BLaER1 treated with 17β-estradiol and CSF1 and Interleukin-3, amounts not matched to agents 10 nM and 100 nM (cell line): Measurements from ENCODE around the gene CEPT1.
A peak's percentile ranks its signal among the peaks of the same experiment; 100 is the strongest.

Experiments used
- H3K27ac ChIP-seq, 11 experiments: shearing (Covaris generic); formaldehyde crosslinking; 2 replicates each; pipeline ENCODE4 v1.8.1; 2022
- H3K27me3 ChIP-seq, 11 experiments: shearing (Covaris generic); formaldehyde crosslinking; 2 replicates each; pipeline ENCODE4 v1.8.1; 2022
- H3K36me3 ChIP-seq, 11 experiments: shearing (Covaris generic); formaldehyde crosslinking; 2 replicates each; pipeline ENCODE4 v1.8.1; 2022
- H3K4me1 ChIP-seq, 10 experiments: shearing (Covaris generic); formaldehyde crosslinking; 2 replicates each; pipeline ENCODE4 v1.8.1; 2022
- H3K4me2 ChIP-seq, 11 experiments: shearing (Covaris generic); formaldehyde crosslinking; 2 replicates each; pipeline ENCODE4 v1.8.1; 2022
- H3K4me3 ChIP-seq, 10 experiments: shearing (Covaris generic); formaldehyde crosslinking; 2 replicates each; pipeline ENCODE4 v1.8.1; 2022
- H3K9ac ChIP-seq, 11 experiments: shearing (Covaris generic); formaldehyde crosslinking; 2 replicates each; pipeline ENCODE4 v1.8.1; 2022
- H3K9me3 ChIP-seq, 11 experiments: shearing (Covaris generic); formaldehyde crosslinking; replicated peaks in 1 of 11; 2 replicates each; pipeline ENCODE4 v1.8.1; 2022
- H4K20me1 ChIP-seq, 11 experiments: shearing (Covaris generic); formaldehyde crosslinking; 2 replicates each; pipeline ENCODE4 v1.8.1; 2022
- Cebpa-rat ChIP-seq, 11 experiments: shearing (Covaris generic); IDR thresholded peaks; 2 replicates each; pipeline ENCODE4 v1.8.1; 2022

CEPT1 gene

DNA sequence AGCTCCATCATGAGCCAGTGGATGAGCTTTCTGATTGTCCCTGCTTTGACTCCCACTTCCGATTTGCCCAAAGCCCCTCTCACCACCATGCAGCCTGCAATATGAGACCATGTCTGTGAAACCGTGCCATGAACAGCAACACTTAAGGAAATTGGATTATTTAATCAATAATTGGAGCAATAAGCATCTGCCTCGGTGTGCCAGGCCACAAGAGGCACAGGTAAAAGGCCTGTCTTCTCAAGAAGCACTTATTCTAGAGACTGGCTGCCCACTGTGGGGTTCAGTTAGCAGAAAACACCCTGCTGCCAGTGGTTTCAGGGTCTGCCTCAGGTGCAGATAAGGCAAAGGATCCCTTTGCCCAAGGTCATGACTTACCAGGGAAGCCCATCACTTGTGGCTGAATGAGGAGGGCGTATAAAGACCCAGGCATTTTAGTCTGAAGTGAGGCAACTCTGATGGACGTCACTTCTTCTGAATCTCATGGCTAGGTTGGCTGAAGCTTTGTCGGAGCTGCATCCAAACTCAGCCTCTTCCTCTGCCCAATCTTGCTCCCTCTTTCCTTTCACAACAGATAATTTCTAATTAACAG lies 80.4 kb downstream of the CEPT1 start:
- H3K9me3 ChIP-seq = no peaks in the 10 kb centered on the region
- peak overlapping the region; percentile 38 to 93 (median 88); a peak in 21 of 22 replicates for H3K27ac ChIP-seq
- H3K4me3 ChIP-seq = peak overlapping the region in 6 of 10 experiments; percentile 4 to 24 (median 12); a peak in 10 of 20 replicates
- H4K20me1 ChIP-seq = no peaks in the 10 kb centered on the region
- H3K4me2 ChIP-seq = peak overlapping the region; percentile 85 to 98 (median 94)
- no peaks in the 10 kb centered on the region for H3K27me3 ChIP-seq
- H3K9ac ChIP-seq = peak overlapping the region; percentile 22 to 80 (median 73); a peak in 21 of 22 replicates
- TF ChIP-seq Cebpa-rat (IDR thresholded peaks at IDR 0.05) = no peak
- peaks cover 78 to 90% (median 81%) of the 10 kb centered on the region in 10 experiments for H3K4me1 ChIP-seq
- H3K36me3 ChIP-seq = no peaks in the 10 kb centered on the region

DNA sequence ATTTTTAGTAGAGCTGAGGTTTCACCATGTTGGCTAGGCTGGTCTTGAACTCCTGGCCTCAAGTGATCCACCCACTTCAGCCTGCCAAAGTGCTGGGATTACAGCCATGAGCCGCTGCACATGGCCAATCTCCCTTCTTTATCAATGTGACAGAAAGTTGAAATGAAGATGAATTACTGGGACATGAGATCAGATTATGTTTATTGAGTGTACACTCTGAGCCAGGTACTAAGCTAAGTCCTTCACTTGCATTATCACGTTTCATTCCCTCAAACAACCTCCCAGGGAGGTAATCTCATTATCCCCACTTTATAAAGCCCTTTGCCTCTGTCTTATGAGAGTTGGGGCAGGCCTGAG lies 81.2 kb downstream of the CEPT1 start:
- H3K27ac ChIP-seq = peak overlapping the region in 10 of 11 experiments; percentile 69 to 93 (median 88); a peak in 21 of 22 replicates
- no peak for TF ChIP-seq Cebpa-rat (IDR thresholded peaks at IDR 0.05)
- no peaks in the 10 kb centered on the region for H3K9me3 ChIP-seq
- no peaks in the 10 kb centered on the region for H3K36me3 ChIP-seq
- H3K4me2 ChIP-seq = peak overlapping the region; percentile 85 to 98 (median 94)
- H3K9ac ChIP-seq = peak overlapping the region in 10 of 11 experiments; percentile 52 to 80 (median 73); a peak in 20 of 22 replicates
- H3K4me3 ChIP-seq = peak overlapping the region in 6 of 10 experiments; percentile 19 to 38 (median 24); a peak in 6 of 20 replicates
- H3K27me3 ChIP-seq = no peaks in the 10 kb centered on the region
- H3K4me1 ChIP-seq = peaks cover 70 to 90% (median 72%) of the 10 kb centered on the region in 10 experiments
- no peaks in the 10 kb centered on the region for H4K20me1 ChIP-seq

DNA sequence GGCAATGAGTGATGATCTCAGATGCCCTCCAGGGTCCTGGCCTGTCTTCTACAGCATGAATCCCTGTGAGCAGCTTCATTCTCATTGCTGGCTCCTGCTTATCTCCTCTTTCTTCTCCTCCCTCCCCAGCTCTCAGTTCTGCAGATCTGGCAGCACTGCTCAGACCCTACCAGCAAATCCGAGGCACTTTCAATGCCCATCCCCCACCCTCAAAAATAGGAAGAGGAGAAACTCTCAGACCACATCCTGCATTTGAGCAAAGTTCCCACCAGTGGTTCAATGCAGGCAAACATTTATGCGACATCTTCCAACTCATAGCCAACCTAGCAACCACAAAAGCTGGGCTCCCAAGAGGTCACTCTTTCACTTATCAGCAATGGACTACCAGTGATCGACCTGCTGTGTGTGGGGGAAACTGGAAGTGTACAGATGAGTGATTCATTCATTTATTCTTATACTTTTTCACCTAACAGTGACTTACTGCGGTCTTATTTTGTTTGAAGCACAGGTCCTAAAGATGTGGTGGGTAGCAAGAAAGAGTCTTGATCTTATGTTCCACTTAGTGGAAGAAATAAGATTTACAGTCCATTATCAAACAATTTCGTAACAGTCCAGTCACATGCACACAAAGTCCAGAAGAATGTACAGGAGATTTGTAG lies 81.7 kb downstream of the CEPT1 start:
- H3K27ac ChIP-seq = peak overlapping the region; percentile 43 to 93 (median 88); a peak in 21 of 22 replicates
- peak overlapping the region; percentile 57 to 80 (median 73); a peak in 21 of 22 replicates for H3K9ac ChIP-seq
- H3K27me3 ChIP-seq = no peaks in the 10 kb centered on the region
- peak overlapping the region; percentile 85 to 98 (median 94) for H3K4me2 ChIP-seq
- H4K20me1 ChIP-seq = no peaks in the 10 kb centered on the region
- no peaks in the 10 kb centered on the region for H3K36me3 ChIP-seq
- peaks cover 65 to 90% (median 67%) of the 10 kb centered on the region in 10 experiments for H3K4me1 ChIP-seq
- H3K9me3 ChIP-seq = no peaks in the 10 kb centered on the region
- H3K4me3 ChIP-seq = peak overlapping the region; percentile 9 to 51 (median 33); a peak in 16 of 20 replicates
- TF ChIP-seq Cebpa-rat (IDR thresholded peaks at IDR 0.05) = peak in 6 of 11 experiments; percentile 10 to 87 (median 48); a peak in 8 of 22 replicates

DNA sequence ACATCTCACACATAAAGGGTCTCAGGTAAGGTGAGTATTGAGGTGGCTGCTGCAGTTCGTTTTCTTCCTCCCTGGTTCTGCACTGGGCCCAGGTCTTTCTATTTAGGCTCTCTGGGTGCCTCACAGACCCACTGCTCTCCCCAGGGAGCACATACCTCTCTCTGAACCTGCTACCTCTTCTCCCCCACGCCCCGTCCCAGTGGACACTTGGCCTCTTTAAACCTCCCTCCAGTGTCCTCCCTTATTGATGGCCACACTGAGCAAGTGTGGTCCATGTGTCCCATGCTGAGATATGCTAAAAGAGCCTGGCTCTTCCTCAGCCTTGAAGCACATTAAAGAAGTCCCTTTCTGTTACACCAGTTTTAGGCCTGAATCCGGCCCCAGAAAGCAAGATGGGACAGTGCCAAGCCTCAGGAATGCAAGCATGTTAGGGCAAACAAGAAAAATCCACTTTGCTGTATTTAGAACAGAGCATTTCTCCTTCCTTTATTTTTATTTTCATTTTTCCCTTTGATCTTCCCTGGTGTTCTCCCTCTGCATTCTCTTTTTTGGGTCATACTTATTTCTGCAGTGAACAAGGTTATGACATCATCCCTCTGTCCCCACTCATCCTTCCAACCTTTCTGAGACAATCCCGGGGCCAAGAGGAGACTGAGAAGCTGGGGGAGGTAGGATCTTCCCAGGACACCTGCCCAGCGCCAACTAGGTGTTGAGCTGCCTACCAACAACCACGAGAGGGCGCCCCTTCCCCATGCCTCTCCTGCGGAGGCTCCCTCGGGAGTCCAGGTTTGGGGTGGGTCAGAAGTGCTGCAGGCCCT lies 82.5 kb downstream of the CEPT1 start:
- Histone ChIP-seq H3K27me3 (no peaks in the 10 kb centered on the region), H3K36me3 (no peaks in the 10 kb centered on the region), H3K4me1 (peaks cover 57 to 90% (median 61%) of the 10 kb centered on the region in 10 experiments), H3K9me3 (no peaks in the 10 kb centered on the region), H3K4me3 (peak overlapping the region; percentile 9 to 51 (median 33); a peak in 16 of 20 replicates), H4K20me1 (no peaks in the 10 kb centered on the region), H3K27ac (peak overlapping the region; percentile 43 to 93 (median 88); a peak in 21 of 22 replicates), H3K4me2 (peak overlapping the region; percentile 85 to 98 (median 94)), H3K9ac (peak overlapping the region; percentile 57 to 80 (median 73); a peak in 21 of 22 replicates)
- TF ChIP-seq Cebpa-rat (IDR thresholded peaks at IDR 0.05) = no peak

DNA sequence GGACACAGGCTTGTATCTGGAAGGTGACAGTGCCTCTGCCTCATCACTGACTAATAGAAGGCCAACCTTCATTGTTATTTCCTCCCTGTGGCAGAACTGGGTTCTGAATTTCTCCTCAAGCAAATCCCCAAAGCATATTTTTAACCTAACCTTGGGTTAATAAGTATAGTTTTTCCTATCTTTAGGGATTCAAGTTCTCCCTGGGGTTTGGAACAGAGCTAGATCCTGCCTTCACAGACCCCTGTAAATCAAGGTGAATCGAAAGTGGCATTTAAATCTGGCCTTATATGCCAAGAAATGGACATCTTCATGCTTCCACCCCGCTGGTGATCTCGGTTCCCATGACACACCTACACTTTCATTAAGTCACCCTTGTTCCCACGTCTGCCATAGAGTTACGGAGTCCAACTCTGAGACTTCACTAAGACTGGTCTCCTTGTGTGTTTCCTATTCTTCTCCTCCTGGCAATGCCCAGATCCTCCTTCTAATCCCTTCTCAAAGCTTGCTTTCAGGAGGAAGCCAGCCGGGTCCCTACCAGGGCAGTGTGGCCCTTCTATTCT lies 83.2 kb downstream of the CEPT1 start:
- Histone ChIP-seq H4K20me1 (no peaks in the 10 kb centered on the region), H3K27ac (peak overlapping the region in 7 of 11 experiments; percentile 87 to 93 (median 89); a peak in 8 of 22 replicates), H3K36me3 (no peaks in the 10 kb centered on the region), H3K4me2 (peak overlapping the region; percentile 85 to 98 (median 94)), H3K27me3 (no peaks in the 10 kb centered on the region), H3K4me1 (peaks cover 51 to 90% (median 54%) of the 10 kb centered on the region in 10 experiments), H3K9me3 (no peaks in the 10 kb centered on the region), H3K9ac (peak overlapping the region in 3 of 11 experiments; percentile 5 to 77 (median 73); a peak in 4 of 22 replicates), H3K4me3 (no peak overlapping the region)
- TF ChIP-seq Cebpa-rat (IDR thresholded peaks at IDR 0.05) = no peak

DNA sequence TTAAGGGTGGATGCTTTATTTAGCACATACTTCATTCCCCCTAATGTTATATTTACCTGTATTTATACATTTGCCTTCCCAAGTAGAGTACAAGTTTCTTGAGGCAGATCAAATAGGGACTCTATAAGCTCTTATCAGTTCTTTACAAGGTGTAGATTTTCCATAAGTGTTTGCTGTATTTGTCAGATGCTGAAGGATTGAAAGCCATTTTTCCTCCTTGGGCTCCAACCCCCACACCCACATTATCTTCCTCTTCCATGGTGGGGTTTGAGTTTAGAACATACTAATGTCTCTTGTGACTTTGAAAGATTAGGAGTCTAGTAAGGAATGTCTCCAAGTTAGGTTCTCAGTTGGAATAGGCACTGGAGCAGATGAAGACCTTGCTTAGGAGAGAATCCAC lies 85.1 kb downstream of the CEPT1 start:
- Histone ChIP-seq H3K4me3 (no peak overlapping the region), H3K27me3 (no peaks in the 10 kb centered on the region), H3K27ac (no peak overlapping the region), H3K4me1 (peaks cover 34 to 81% (median 35%) of the 10 kb centered on the region in 10 experiments), H3K9ac (no peak overlapping the region), H4K20me1 (no peaks in the 10 kb centered on the region), H3K4me2 (peak overlapping the region in 2 of 11 experiments; percentile 8 to 33; a peak in 2 of 22 replicates), H3K36me3 (no peaks in the 10 kb centered on the region), H3K9me3 (no peaks in the 10 kb centered on the region)
- no peak for TF ChIP-seq Cebpa-rat (IDR thresholded peaks at IDR 0.05)

DNA sequence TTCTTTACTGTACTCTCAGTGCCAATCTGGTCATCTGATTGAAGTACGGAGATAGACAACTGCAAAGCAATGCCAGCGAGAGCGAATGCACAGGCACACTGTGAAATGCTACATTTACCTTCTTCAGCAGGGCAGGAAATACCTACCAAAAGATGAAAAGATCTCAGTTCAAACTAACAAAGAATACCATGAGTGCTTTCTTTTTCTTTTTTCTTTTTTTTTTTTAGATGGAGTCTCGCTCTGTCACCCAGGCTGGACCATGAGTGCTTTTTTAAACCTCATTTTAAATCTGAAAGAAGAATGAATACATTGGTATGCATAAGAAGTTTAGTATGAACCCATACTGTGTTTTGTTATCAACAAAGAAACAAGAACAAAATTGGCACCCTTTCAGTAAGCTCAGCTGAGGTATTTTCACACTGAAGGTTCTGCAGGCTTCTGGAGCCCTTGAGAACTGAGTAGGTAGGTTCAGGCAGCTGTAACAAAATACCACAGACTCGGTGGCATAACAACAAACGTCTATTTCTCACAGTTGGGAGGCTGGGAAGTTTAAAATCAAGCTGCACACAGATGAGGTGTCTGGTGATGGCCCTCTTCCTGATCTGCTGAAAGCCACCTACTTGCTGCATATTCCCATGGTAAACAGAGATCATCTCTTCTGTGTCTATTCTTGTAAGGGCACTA lies 85.8 kb downstream of the CEPT1 start:
- H3K4me2 ChIP-seq = peak overlapping the region in 2 of 11 experiments; percentile 20 to 78; a peak in 4 of 22 replicates
- H3K27me3 ChIP-seq = no peaks in the 10 kb centered on the region
- H3K4me1 ChIP-seq = peaks cover 26 to 73% (median 28%) of the 10 kb centered on the region in 10 experiments
- H4K20me1 ChIP-seq = no peaks in the 10 kb centered on the region
- no peak overlapping the region for H3K9ac ChIP-seq
- no peak overlapping the region for H3K4me3 ChIP-seq
- no peaks in the 10 kb centered on the region for H3K9me3 ChIP-seq
- TF ChIP-seq Cebpa-rat (IDR thresholded peaks at IDR 0.05) = no peak
- H3K36me3 ChIP-seq = no peaks in the 10 kb centered on the region
- H3K27ac ChIP-seq = no peak overlapping the region

DNA sequence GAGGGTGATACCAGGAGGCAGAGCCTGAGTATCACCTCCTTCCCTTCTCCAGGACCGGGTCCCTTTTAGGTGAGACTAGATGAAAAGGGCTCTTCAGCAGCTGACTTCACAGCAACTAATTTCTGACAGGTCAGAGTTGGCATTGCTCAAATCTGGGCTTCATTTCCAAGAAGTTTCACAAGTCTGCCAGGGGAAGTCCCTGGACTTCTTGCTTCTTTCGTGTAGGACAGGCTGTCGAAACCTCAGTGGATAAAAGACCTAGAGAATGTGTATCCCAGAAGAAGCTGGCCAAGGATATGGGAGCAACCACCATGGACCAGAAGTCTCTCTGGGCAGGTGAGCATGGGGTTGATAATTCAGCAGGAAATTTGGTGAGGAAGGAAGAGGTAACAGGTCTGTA lies 87.4 kb downstream of the CEPT1 start, which contains the start of gene CHI3L2:
TSS of gene CHI3L2 (plus strand) at position 280 of the 400 bp plus-strand sequence. CDS start at position 297, 17 bp downstream.
- no peaks in the 10 kb centered on the region for H3K27me3 ChIP-seq
- no peak within 1 kb of the TSS for H3K9ac ChIP-seq
- H4K20me1 ChIP-seq = no peaks in the 10 kb centered on the region
- H3K4me3 ChIP-seq = no peak within 1 kb of the TSS
- H3K9me3 ChIP-seq = no peaks in the 10 kb centered on the region
- peaks cover 10 to 58% (median 12%) of the 10 kb centered on the region in 10 experiments for H3K4me1 ChIP-seq
- TF ChIP-seq Cebpa-rat (IDR thresholded peaks at IDR 0.05) = peak in 1 of 11 experiments; percentile 37; a peak in 1 of 22 replicates
- peak within 1 kb of the TSS in 4 of 11 experiments; percentile 12 to 78 (median 72); a peak in 8 of 22 replicates for H3K4me2 ChIP-seq
- peak within 1 kb of the TSS in 2 of 11 experiments; percentile 10 to 29; a peak in 2 of 22 replicates for H3K27ac ChIP-seq
- H3K36me3 ChIP-seq = no peaks in the 10 kb centered on the region
